ENCODE data around the gene LRPAP1.
"Not testable (repeated sequence)": the region's sequence is repeated elsewhere in the genome, so short reads cannot be mapped to it uniquely, and the experiment has no call there.

Gene LRPAP1

GRCh38 chr4:3531879-3532750 is at the start of gene LRPAP1:
TSS of gene LRPAP1 (minus strand) at chr4:3532422. CDS start at chr4:3532412, 10 bp downstream.
- peak; percentile 72 for DNase-seq

- not testable (repeated sequence) for DNase-seq
Observed at GRCh38 chr4:3581334-3582090, 49.3 kb upstream of the LRPAP1 start.

GRCh38 chr4:3580859-3581258 is 48.6 kb upstream of the LRPAP1 start:
- DNase-seq: not testable (repeated sequence)

DNA sequence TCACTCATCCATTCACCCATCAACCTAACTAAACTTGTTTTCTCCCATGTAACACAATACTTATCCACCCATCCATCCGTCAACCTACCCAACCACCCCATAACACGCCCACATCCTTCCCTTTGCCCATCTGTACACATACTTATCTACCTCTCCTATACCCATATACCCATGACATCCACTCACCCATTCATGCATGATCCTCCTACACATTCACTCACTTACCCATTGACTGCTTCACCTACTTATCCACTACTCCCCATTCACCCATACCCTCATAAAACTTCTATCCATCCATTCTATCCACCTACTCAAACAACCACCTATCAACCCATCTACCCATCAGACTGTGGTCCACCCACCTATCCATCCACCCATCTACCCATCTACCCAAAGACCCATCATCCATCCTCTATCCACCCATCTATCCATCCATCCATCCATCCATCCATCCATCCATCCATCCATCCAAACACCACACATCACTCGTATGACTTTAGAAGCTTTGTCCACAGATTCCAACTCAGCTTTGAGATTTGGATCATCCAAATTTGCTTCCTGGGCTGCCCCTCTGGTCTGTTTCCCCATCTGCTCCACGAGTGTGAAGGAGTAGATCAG is 46.4 kb upstream of the LRPAP1 start:
- DNase-seq: not testable (repeated sequence)

GRCh38 chr4:3578052-3578451 is 45.8 kb upstream of the LRPAP1 start:
- not testable (repeated sequence) for DNase-seq

DNA sequence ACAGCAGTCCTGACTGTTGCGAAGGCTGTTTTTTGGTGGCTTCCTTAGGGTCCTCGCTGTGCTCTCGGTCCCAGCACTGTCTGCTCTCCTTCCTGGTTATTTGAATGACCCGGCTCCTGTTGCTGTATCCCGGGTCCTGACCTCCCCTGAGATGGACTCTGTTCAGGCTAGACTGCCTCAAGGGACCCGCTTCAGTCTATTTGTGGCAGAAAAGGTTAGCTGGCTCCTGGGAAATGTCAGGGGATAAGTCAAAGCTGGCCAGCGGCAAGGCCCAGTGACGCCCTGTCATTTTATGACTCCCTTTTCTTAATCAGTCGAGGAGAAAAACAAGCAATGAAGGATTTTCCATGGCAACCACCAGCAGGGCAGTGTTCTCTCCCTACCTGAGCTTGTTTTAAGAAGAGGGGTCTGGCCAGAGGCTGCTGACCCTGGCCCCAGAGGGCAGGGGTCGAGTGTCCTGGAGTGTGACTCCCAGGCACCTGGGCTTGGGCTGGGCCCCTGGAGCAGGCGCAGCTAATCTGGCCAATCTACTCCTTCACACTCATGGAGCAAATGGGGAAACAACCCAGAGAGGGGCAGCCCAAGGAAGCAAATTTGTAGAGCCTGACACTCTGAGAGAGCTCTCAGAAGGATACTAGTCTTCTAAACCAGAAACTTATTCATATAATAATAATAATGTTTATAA is 45.1 kb upstream of the LRPAP1 start:
- DNase-seq: not testable (repeated sequence)

DNA sequence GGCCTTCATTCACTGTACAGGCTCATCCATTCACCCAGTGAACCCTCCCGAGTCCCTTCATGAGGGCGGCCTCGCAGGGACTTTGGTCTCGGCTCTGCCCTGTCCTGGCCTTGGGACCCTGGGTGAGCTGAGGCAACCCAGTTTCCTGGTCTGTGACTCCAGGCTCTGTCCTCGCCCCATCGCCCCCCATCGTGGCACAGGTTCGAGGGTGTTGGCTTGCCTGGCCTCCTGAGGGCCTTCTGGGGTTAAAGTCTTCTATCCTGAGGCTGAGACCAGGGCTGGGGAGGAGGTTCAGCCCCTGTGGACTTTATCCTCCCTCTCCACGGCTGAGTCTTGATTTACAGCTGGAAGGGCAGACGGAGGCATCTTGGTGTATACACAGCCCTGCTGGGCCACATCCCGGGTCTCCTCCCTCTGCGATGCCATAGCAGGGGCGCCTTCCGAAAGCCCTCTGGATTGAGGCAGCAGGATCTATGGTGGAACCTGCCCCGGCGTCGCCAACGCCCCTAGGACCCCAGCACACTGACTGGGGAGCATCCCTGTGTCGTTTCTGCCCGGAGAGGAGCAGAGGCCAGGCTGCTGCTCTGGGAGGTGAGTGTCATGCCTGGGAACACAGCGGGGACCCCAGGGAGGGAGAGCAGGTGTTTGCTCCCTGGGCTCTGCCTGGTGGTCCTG is 44.4 kb upstream of the LRPAP1 start:
- not testable (repeated sequence) for DNase-seq

- DNase-seq: not testable (repeated sequence)
Observed at GRCh38 chr4:3575426-3576369, 43.5 kb upstream of the LRPAP1 start.

DNA sequence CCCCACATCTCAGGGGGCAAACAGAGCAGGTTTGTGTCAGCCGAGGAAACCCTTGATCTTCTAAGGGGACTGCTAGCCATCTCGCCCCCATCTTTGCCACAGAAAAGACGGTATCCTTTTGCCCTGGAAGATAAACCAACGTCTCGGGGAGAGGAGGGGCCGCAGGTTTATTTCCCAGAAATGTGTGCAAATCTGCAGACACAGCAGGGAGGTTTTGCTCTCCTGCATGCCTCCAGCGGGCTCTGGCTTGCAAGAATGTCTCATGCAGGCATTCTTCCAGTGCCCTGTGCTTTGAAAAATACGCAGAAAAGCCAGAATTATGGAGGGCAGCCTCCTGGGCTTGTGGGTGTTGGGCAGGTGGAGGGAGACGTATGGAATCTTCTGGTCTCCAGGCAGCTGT is 42.6 kb upstream of the LRPAP1 start:
- DNase-seq: not testable (repeated sequence)

- DNase-seq: not testable (repeated sequence)
Observed at GRCh38 chr4:3574346-3574745, 42.1 kb upstream of the LRPAP1 start.

GRCh38 chr4:3573131-3573530 is 40.9 kb upstream of the LRPAP1 start:
- no peak for DNase-seq

DNA sequence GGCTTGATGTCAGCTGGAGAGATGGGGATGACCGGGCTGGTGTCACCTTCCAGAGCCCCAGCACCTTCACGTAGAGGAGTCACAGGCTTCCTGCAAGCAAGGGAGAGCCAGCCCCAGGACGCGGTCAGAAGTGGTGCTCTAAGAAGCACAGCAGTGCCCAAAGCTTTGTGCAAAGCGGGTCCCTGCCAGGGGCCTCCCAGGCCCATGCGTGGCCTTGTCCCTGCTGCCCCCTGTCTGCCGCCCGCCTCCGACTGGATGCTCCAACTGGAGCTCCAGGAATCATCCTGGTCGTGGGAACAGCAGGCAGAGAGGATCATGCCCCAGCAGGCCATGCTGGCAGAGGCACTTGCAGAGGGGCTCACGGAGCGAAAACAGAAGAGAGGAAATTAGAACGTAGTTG is 40.1 kb upstream of the LRPAP1 start:
- no peak for DNase-seq

GRCh38 chr4:3571921-3572320 is 39.7 kb upstream of the LRPAP1 start:
- DNase-seq: no peak

DNA sequence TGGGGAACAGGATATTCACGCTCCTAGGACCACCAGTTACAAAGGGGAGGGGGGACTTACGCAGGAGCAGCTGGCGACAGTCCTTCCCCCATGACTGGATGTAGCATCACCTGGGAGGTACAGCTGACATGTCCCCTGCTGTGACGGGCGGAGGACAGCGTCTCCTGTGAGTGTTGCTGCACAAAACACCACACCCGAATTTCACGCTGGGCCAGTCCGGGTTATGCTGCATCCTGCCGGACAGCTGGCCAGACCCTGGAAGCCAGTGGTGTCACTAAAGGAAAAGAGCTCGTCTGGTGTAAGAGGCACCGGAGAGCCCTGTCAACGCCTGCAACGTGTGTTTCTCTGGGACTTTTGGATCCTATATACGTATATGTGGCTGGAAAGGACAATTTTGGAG is 38.7 kb upstream of the LRPAP1 start:
- not testable (repeated sequence) for DNase-seq

DNA sequence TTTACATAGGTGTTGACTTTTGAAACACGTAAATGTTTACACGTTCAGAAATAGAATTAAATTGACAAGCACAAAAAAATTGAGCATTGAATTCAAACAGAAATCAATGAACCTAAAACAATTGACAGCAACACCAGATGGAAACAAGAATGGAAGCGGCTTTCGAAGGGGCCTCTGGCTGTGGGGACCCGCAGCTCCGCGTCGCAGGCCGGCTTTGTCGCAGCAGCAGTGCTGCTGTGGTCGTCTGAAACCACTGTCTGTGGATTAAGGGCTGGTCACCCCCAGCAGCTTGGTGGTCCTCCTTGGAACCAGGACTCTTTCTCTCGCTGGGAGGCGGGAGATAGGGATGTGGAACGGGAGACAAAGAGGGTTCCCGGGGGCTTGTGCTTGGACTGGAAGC is 37.4 kb upstream of the LRPAP1 start:
- DNase-seq: not testable (repeated sequence)

GRCh38 chr4:3566701-3567100 is 34.5 kb upstream of the LRPAP1 start:
- not testable (repeated sequence) for DNase-seq

DNA sequence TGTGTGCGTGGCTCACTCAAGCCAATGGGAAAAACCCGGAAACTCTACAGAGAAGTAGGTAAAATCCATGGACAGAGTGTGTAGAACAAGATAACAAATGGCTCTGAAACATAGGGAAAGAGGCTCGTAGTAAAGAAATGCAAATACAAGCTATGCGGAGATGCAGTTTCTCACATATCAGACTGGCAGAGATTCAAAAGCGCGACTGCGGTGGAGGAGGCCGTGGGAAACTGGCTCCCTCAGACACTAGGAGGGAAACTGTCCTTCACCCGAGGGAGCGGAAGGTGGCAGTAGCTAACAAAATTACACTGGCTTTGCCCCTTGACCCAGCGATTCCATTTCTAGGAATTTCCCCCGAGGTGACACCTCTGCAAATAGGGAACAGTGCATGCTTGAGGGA is 34.1 kb upstream of the LRPAP1 start:
- DNase-seq: not testable (repeated sequence)

GRCh38 chr4:3564948-3565347 is 32.7 kb upstream of the LRPAP1 start:
- not testable (repeated sequence) for DNase-seq

GRCh38 chr4:3563403-3563802 is 31.2 kb upstream of the LRPAP1 start:
- no peak for DNase-seq

- DNase-seq: not testable (repeated sequence)
Observed at GRCh38 chr4:3562127-3562526, 29.9 kb upstream of the LRPAP1 start.

- DNase-seq: not testable (repeated sequence)
Observed at GRCh38 chr4:3560465-3560864, 28.2 kb upstream of the LRPAP1 start.
